UCSD-AML1 (cell line): ENCODE data around the gene NTN4.
"Not testable (repeated sequence)": the region's sequence is repeated elsewhere in the genome, so short reads cannot be mapped to it uniquely, and the experiment has no call there.

Experiments
- DNase-seq: peaks from one replicate; lab custom pipeline; 2025; ENCODE audit not compliant: unreplicated experiment; lab: John Stamatoyannopoulos, UW

NTN4 gene

DNA sequence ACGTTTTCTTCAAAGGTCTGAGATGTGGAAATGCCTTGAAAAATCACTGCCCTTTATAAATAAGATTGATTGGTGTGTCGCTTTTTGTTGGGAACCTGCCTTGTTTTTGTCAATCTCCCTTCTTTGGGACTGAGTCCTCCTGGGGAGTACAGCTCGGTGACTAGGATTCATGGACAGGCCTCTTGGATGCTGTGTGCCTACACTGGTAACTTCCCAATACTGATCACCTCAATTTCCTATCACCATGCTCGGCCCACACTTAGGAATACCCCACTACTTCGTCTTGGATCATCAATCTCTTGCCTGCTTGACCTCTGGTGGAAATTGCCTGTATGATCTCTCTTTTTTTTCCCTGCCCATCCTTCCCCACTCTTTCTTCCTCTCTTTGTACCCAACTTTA lies 34.2 kb downstream of the NTN4 start:
- DNase-seq: no peak

DNA sequence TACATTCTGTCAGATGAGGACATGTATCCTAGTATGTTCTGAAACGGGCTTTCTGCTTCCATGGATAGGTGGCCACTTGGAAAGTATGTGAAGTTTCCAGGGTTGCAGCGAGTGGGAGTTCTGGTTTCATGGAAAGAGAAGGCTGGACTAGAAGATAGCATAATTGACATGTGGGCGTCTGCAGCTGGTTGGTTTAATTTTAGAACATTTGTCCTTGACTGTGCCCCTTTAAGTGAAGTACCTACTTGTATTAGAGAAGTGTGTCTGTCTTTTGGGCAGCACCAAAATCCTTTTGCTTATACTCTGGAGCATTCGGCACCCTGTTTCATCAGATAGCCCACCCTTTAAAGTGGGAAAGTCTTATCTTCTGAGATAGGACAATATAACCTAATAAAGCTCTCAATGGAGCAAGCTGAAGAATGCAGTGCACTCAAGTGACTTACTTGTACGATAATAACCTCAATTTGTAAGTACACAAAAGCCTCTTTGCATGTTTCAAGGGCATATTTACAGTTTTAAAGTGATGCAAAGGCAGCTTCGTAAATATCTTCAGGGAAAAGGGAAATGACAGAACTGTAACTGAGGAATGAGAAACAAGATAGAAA lies 35.2 kb downstream of the NTN4 start:
- no peak for DNase-seq

GRCh38 chr12:95746062-95746461 lies 44.5 kb downstream of the NTN4 start:
- not testable (repeated sequence) for DNase-seq

GRCh38 chr12:95742586-95742985 lies 48.0 kb downstream of the NTN4 start:
- DNase-seq: no peak

- no peak for DNase-seq
Measured at GRCh38 chr12:95741635-95742034, 48.9 kb downstream of the NTN4 start.

DNA sequence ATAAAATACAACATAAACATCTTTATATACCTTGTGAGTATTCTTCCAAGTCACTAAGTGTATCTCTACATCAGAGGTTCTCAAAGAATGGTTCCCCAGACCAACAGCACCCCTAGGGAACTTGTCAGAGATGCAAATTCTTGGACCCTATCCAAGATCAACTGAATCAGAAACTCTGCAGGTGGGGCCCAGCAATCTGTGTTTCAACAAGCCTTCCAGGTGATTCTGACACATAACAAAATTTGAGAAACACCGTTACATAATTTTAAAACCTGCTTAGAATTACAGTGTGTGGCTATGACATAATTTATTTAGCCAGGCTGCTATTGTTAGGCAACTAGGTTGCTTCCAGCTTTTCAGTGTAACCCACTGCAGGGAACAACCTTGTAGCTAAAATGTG lies 49.8 kb downstream of the NTN4 start:
- DNase-seq: no peak

GRCh38 chr12:95739561-95740313 lies 50.8 kb downstream of the NTN4 start:
- DNase-seq: no peak

DNA sequence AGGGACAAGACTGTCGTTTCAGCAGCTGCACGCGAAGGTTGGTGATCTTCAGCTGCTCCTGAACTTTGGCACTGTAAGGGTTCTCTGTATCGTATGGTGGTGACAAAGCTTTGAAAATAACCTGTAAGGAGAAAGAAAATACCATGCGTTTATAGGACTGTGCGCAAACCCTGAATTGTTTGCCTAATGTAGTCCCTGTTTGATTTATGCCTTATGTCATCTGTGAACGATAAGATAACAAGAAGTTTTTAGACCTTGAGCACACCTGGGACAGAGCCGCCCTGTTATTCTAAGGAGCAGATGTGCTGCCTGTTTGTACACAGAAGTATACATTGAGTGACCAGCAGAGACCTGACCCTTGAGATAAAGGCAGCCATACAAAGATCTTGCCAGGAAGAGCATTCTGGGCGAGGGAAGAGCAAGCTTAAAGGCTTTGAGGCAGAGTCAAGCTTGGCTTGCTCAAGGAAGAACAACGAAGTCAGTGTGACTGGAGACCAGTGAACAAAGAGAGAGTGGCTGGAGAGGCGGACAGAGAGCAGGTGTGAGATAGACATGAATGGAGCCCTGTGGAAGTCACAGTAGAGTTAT lies 52.4 kb downstream of the NTN4 start:
- DNase-seq: no peak

DNA sequence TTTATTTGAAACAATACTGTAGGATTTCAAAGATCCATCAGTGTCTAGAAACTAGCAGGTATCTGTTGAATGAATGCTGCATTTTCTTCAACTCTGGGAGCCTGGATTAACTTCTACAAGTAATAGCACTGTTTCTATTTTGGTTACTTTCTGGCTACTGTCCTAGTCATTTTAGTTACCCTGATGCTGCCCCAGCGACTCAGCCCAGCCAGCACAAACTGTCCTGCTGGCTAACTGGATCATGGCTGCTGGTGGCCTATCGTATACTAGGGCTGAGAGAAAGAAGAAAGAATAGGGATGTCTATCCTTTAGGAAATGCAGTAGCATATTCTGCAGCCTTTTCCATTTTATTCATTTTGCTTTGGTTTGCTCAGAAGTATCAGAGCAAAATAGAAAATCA lies 53.9 kb downstream of the NTN4 start:
- no peak for DNase-seq

DNA sequence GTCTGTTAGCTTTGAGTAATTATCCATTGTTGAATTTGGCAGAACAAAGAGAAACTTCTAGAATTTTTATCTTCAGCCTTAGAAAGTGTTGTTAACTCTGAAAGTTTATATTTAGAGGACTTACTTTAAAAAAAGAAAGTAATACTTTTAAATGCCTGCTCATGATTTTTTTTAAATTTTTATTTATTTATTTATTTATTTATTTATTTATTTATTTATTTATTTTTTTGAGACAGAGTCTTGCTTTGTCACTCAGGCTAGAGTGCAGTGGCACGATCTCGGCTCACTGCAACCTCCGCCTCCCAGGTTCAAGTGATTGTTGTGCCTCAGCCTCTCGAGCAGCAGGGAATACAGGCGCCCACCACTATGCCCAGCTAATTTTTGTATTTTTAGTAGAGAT lies 54.8 kb downstream of the NTN4 start:
- DNase-seq: not testable (repeated sequence)

- DNase-seq: no peak
Measured at GRCh38 chr12:95733141-95733825, 57.3 kb downstream of the NTN4 start.

DNA sequence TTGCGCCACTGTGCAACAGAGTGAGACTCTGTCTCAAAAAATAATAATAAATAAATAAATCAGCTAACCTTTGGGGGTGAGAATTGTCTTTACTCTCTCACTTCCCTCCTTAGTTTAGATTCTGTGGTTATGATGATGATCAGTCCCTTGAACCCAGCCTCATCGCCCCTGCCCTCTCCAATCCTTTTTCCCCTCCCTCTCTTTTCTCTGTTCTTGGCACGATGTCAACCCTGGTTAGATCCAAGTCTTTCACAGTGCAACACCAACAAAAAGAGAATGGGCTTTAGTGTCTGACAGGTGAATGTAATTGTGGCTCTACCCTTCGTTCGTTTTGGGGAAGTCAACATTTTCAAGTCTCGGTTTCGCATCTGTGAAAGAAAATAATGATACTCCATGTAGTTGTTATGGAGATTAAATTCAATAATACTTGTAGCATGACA lies 59.0 kb downstream of the NTN4 start:
- no peak for DNase-seq

DNA sequence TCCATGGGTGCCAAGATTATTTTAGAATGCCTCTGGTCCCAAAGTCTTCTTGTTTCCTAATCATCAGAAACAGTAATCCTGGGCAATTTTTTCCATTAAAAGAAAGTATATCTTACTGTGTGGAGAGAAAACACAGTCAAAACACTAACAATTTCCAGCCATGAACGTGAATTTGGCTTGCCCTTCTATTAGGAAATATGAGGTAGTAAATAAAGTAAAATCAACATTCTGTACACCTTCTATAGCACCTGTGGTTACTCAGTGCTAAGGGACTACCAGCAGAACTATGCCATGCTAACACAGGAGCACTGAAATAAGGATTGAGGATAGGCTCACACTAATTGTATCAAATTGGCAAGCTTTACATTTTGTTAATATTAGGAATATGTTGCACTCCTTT lies 60.1 kb downstream of the NTN4 start:
- DNase-seq: no peak

DNA sequence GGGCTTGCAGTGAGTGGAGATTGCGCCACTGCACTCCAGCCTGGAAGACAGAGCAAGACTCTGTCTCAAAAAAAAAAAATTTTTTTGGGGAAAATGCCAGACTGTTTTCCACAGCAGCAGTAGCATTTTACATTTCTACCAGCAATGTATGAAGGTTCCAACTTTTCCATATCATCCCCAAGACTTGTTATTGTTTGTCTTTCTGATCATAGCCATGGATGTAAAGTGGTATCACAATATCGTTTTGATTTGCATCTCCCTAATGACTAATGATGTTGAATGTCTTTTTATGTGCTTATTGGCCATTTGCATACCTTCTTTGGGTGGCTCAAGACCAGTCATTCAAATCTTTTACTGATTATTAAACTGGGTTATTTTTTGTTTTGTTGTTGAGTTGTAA lies 63.7 kb downstream of the NTN4 start:
- no peak for DNase-seq

DNA sequence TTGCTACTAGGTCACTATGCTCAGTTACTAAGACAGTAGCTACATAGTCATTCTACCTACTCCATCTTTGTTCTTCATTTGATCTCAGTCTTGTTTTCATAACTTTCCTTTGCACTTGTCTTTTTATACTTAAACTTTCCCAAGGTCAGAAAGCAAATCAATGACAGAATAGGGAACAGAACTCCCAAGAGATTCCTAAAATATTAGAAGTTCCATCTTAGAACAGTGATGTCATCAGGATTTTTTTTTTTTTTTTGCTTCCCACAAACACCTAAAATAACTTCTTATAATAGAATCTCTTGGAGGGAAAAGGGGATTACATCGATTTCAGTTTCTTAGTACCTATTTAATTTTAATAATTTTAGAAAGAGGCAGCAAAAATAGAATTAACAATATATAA lies 65.8 kb downstream of the NTN4 start:
- no peak for DNase-seq

GRCh38 chr12:95723693-95724384 lies 66.7 kb downstream of the NTN4 start:
- no peak for DNase-seq

DNA sequence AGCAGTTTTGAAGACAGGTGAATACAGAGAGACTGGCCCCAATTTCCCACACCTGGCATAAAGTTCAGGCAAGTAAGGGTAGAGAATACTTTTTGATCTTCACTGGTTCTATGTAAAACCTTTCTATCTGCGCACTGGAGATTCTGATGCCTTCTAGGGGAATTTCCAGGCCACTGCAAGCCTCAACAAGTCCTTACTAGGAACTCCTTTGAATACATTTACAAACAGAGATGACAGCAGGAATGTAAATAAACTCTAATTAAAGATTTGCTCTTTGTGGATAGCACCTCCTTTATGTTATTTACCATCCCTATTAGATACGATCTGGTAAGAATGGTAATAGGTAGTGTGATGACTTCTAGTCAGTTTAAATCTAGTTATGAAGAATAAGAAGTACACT lies 69.2 kb downstream of the NTN4 start:
- DNase-seq: no peak

- no peak for DNase-seq
Measured at GRCh38 chr12:95720146-95720545, 70.4 kb downstream of the NTN4 start.

DNA sequence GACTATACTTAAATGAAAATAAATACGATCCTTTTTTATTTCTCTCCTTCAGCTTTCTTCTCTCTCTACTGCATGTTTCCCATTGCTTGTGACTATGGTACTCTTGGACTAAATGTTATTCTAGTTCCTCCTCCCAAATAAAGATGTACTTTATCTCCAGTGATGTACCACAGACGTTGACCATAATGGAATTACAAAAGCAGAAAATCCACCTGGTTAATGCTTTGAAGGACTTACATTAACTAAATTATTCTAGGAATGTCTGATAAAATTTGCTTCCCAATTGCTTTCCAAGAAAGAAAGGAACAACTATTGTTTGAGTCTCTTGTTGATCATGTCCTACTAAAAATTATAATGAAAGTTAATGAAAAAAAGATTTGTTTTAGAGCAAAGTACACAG lies 71.8 kb downstream of the NTN4 start:
- DNase-seq: no peak

GRCh38 chr12:95718006-95718431 lies 72.5 kb downstream of the NTN4 start:
- DNase-seq: no peak

- DNase-seq: no peak
Measured at GRCh38 chr12:95717316-95717928, 73.1 kb downstream of the NTN4 start.
